BLaER1 (cell line): Measurements from ENCODE around the gene GNG10.

ENCODE experiments used
- H3K27ac ChIP-seq: shearing (Covaris generic); formaldehyde crosslinking; 2 replicates; pipeline ENCODE4 v1.8.1; 2022
- H3K27me3 ChIP-seq: shearing (Covaris generic); formaldehyde crosslinking; 2 replicates; pipeline ENCODE4 v1.8.1; 2022
- H3K36me3 ChIP-seq: shearing (Covaris generic); formaldehyde crosslinking; 2 replicates; pipeline ENCODE4 v1.8.1; 2022
- H3K4me1 ChIP-seq: shearing (Covaris generic); formaldehyde crosslinking; 2 replicates; pipeline ENCODE4 v1.8.1; 2022
- H3K4me2 ChIP-seq: shearing (Covaris generic); formaldehyde crosslinking; 2 replicates; pipeline ENCODE4 v1.8.1; 2022
- H3K4me3 ChIP-seq: shearing (Covaris generic); formaldehyde crosslinking; 2 replicates; pipeline ENCODE4 v1.8.1; 2022
- H3K9ac ChIP-seq: shearing (Covaris generic); formaldehyde crosslinking; 2 replicates; pipeline ENCODE4 v1.8.1; 2022
- H3K9me3 ChIP-seq: shearing (Covaris generic); formaldehyde crosslinking; 2 replicates; pipeline ENCODE4 v1.8.1; 2022
- H4K20me1 ChIP-seq: shearing (Covaris generic); formaldehyde crosslinking; 2 replicates; pipeline ENCODE4 v1.8.1; 2022
- Cebpa-rat ChIP-seq: shearing (Covaris generic); IDR thresholded peaks from 2 replicates; pipeline ENCODE4 v1.8.1; 2022

GNG10 gene

GRCh38 chr9:111674319-111674718 is 12.9 kb downstream of the GNG10 start:
- no peaks in the 10 kb centered on the region for H4K20me1 ChIP-seq
- no peak overlapping the region for H3K9ac ChIP-seq
- no peak overlapping the region for H3K4me2 ChIP-seq
- no peak for TF ChIP-seq Cebpa-rat
- peaks cover 47% of the 10 kb centered on the region for H3K36me3 ChIP-seq
- H3K4me1 ChIP-seq: no peaks in the 10 kb centered on the region
- no peak overlapping the region for H3K4me3 ChIP-seq
- H3K27ac ChIP-seq: no peak overlapping the region
- no peaks in the 10 kb centered on the region for H3K27me3 ChIP-seq
- no peaks in the 10 kb centered on the region for H3K9me3 ChIP-seq

- Histone ChIP-seq H3K9ac (no peak overlapping the region), H3K4me1 (no peaks in the 10 kb centered on the region), H3K27ac (no peak overlapping the region), H4K20me1 (no peaks in the 10 kb centered on the region), H3K9me3 (peaks cover 3% of the 10 kb centered on the region; the same call in 1 of the 2 replicates), H3K4me3 (no peak overlapping the region), H3K36me3 (peaks cover 54% of the 10 kb centered on the region), H3K27me3 (no peaks in the 10 kb centered on the region), H3K4me2 (no peak overlapping the region)
- no peak for TF ChIP-seq Cebpa-rat
Observed at GRCh38 chr9:111676116-111676515, 14.7 kb downstream of the GNG10 start.

GRCh38 chr9:111678293-111678692 is 16.9 kb downstream of the GNG10 start:
- H3K27ac ChIP-seq: no peak overlapping the region
- peaks cover 11% of the 10 kb centered on the region for H3K9me3 ChIP-seq
- H4K20me1 ChIP-seq: no peaks in the 10 kb centered on the region

GRCh38 chr9:111679199-111679598 is 17.8 kb downstream of the GNG10 start:
- TF ChIP-seq Cebpa-rat: no peak
- no peak overlapping the region for H3K9ac ChIP-seq
- H4K20me1 ChIP-seq: no peaks in the 10 kb centered on the region
- H3K9me3 ChIP-seq: peaks cover 11% of the 10 kb centered on the region
- no peak overlapping the region for H3K27ac ChIP-seq
- H3K27me3 ChIP-seq: no peaks in the 10 kb centered on the region
- no peak overlapping the region for H3K4me3 ChIP-seq
- H3K4me1 ChIP-seq: no peaks in the 10 kb centered on the region
- H3K4me2 ChIP-seq: no peak overlapping the region
- H3K36me3 ChIP-seq: peaks cover 55% of the 10 kb centered on the region

More at GRCh38 chr9:111678293-111678692, 16.9 kb downstream of the GNG10 start:
- no peak for TF ChIP-seq Cebpa-rat
- H3K36me3 ChIP-seq: peaks cover 50% of the 10 kb centered on the region
- no peaks in the 10 kb centered on the region for H3K27me3 ChIP-seq
- no peak overlapping the region for H3K4me2 ChIP-seq
- H3K9ac ChIP-seq: no peak overlapping the region
- H3K4me3 ChIP-seq: no peak overlapping the region
- H3K4me1 ChIP-seq: no peaks in the 10 kb centered on the region

- Histone ChIP-seq H3K27ac (no peak overlapping the region), H3K9me3 (peaks cover 11% of the 10 kb centered on the region), H3K9ac (no peak overlapping the region), H3K27me3 (no peaks in the 10 kb centered on the region), H4K20me1 (no peaks in the 10 kb centered on the region), H3K4me2 (no peak overlapping the region), H3K36me3 (peaks cover 26% of the 10 kb centered on the region), H3K4me3 (no peak overlapping the region), H3K4me1 (no peaks in the 10 kb centered on the region)
- no peak for TF ChIP-seq Cebpa-rat
Observed at GRCh38 chr9:111683392-111683791, 22.0 kb downstream of the GNG10 start.

GRCh38 chr9:111691672-111692329 is 30.4 kb downstream of the GNG10 start:
- Histone ChIP-seq H3K4me1 (no peaks in the 10 kb centered on the region), H4K20me1 (no peaks in the 10 kb centered on the region), H3K9ac (no peak overlapping the region), H3K27me3 (no peaks in the 10 kb centered on the region), H3K4me2 (no peak overlapping the region), H3K9me3 (no peaks in the 10 kb centered on the region), H3K27ac (no peak overlapping the region), H3K4me3 (no peak overlapping the region), H3K36me3 (no peaks in the 10 kb centered on the region)
- TF ChIP-seq Cebpa-rat: no peak

GRCh38 chr9:111696796-111697195 is 35.4 kb downstream of the GNG10 start:
- TF ChIP-seq Cebpa-rat: no peak
- H3K4me1 ChIP-seq: no peaks in the 10 kb centered on the region

GRCh38 chr9:111700776-111701175 is 39.4 kb downstream of the GNG10 start:
- Histone ChIP-seq H3K4me2 (no peak overlapping the region), H3K27me3 (no peaks in the 10 kb centered on the region), H3K9me3 (peaks cover 8% of the 10 kb centered on the region; the same call in 1 of the 2 replicates), H3K27ac (no peak overlapping the region), H3K4me3 (no peak overlapping the region), H3K4me1 (no peaks in the 10 kb centered on the region), H4K20me1 (no peaks in the 10 kb centered on the region), H3K9ac (no peak overlapping the region), H3K36me3 (no peaks in the 10 kb centered on the region)
- no peak for TF ChIP-seq Cebpa-rat

More at GRCh38 chr9:111696796-111697195, 35.4 kb downstream of the GNG10 start:
- H3K36me3 ChIP-seq: no peaks in the 10 kb centered on the region
- peaks cover 8% of the 10 kb centered on the region; the same call in 1 of the 2 replicates for H3K9me3 ChIP-seq
- no peak overlapping the region for H3K9ac ChIP-seq
- no peaks in the 10 kb centered on the region for H3K27me3 ChIP-seq
- no peak overlapping the region for H3K4me2 ChIP-seq
- no peaks in the 10 kb centered on the region for H4K20me1 ChIP-seq
- no peak overlapping the region for H3K4me3 ChIP-seq
- H3K27ac ChIP-seq: no peak overlapping the region

GRCh38 chr9:111704503-111704902 is 43.1 kb downstream of the GNG10 start:
- H3K27ac ChIP-seq: no peak overlapping the region
- H3K9ac ChIP-seq: no peak overlapping the region
- no peaks in the 10 kb centered on the region for H3K27me3 ChIP-seq
- H3K9me3 ChIP-seq: peaks cover 5% of the 10 kb centered on the region; the same call in 1 of the 2 replicates
- no peaks in the 10 kb centered on the region for H4K20me1 ChIP-seq
- no peak for TF ChIP-seq Cebpa-rat
- no peak overlapping the region for H3K4me2 ChIP-seq
- H3K4me3 ChIP-seq: no peak overlapping the region
- H3K4me1 ChIP-seq: no peaks in the 10 kb centered on the region
- no peaks in the 10 kb centered on the region for H3K36me3 ChIP-seq

GRCh38 chr9:111711548-111711947 is 50.1 kb downstream of the GNG10 start:
- H3K9me3 ChIP-seq: no peaks in the 10 kb centered on the region
- H3K27ac ChIP-seq: no peak overlapping the region
- no peaks in the 10 kb centered on the region for H3K36me3 ChIP-seq
- no peaks in the 10 kb centered on the region for H3K4me1 ChIP-seq
- H4K20me1 ChIP-seq: no peaks in the 10 kb centered on the region
- no peak overlapping the region for H3K9ac ChIP-seq
- no peak for TF ChIP-seq Cebpa-rat
- H3K4me3 ChIP-seq: no peak overlapping the region
- H3K27me3 ChIP-seq: no peaks in the 10 kb centered on the region
- H3K4me2 ChIP-seq: no peak overlapping the region

- H3K9ac ChIP-seq: no peak overlapping the region
- TF ChIP-seq Cebpa-rat: no peak
- H3K27ac ChIP-seq: no peak overlapping the region
- no peaks in the 10 kb centered on the region for H3K27me3 ChIP-seq
- H3K36me3 ChIP-seq: no peaks in the 10 kb centered on the region
- H3K4me1 ChIP-seq: no peaks in the 10 kb centered on the region
- H3K4me2 ChIP-seq: no peak overlapping the region
- H3K9me3 ChIP-seq: no peaks in the 10 kb centered on the region
- H4K20me1 ChIP-seq: no peaks in the 10 kb centered on the region
- no peak overlapping the region for H3K4me3 ChIP-seq
Observed at GRCh38 chr9:111712369-111712768, 51.0 kb downstream of the GNG10 start.
